Stimulated activated CD8-positive, alpha-beta memory T cell treated with anti-CD3 and anti-CD28 coated beads, Interleukin-4, amount 100 ng/mL, for 1 hour (primary cell): ENCODE data around the gene FIG4.
"Not testable (repeated sequence)": the region's sequence is repeated elsewhere in the genome, so short reads cannot be mapped to it uniquely, and the experiment has no call there.

ENCODE experiments used
- DNase-seq, 2 donors: peaks; one replicate each; pipeline ENCODE4 v3.0.0-alpha.2; 2020; ENCODE audit warnings: low read depth in 2 of 2, low spot score in 1 of 2

The FIG4 gene

DNA sequence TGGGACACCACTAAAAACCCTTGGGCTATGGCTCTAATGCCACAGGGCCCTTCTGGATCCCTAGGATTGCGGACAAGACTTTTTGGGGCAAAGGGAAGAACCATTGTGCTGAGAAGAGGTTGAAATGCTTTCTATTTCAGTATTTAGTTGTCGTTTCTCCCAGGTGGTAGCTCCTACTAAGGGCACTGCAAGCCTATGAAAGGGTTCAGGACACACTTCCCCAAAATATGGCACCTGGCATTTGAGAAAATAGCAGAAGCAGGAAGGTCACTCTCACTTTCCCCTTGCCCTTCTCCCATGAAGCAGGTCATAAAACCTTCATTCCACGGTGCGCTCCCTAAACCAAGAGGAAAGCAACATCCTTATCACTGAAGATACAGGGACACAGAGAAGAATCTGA is 161.6 kb downstream of the FIG4 start:
- DNase-seq: no peak

DNA sequence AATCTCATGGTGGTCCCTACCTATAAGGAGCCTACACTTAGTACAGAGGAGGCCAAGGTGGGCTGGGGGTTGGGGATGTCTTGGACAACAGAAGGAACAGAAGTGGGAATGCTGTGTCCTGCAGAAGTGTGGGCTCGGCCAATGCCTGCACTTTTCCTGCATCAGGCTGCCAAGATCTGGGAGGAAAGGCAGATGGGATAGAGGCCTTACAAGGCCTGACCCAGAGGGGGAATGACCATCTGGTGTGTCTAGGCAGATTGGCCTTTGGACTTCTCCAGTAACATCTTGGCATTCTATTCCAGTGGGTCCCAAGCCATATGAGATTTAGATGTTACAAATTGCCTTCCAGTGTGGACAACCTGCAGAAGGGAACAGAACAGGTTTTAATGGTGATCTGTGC is 162.3 kb downstream of the FIG4 start:
- no peak for DNase-seq

DNA sequence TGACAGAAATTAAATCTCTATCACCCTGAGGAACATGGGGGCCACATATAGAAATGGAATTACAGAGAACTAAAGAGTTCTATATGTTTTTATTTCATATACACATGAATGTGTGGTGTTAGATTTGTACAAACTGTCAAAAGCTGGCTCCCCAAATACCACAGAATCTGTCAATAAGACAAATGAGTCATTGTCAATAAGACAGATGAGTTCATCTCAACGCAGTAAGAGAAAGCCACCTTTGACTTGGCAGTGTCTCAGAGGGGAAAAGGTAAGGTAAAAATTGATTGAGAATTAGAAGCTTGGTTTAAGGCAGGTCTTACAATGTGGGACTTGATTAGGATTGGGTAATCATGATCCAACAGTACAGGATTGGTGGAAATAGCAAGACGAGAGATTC is 162.9 kb downstream of the FIG4 start:
- DNase-seq: no peak

DNA sequence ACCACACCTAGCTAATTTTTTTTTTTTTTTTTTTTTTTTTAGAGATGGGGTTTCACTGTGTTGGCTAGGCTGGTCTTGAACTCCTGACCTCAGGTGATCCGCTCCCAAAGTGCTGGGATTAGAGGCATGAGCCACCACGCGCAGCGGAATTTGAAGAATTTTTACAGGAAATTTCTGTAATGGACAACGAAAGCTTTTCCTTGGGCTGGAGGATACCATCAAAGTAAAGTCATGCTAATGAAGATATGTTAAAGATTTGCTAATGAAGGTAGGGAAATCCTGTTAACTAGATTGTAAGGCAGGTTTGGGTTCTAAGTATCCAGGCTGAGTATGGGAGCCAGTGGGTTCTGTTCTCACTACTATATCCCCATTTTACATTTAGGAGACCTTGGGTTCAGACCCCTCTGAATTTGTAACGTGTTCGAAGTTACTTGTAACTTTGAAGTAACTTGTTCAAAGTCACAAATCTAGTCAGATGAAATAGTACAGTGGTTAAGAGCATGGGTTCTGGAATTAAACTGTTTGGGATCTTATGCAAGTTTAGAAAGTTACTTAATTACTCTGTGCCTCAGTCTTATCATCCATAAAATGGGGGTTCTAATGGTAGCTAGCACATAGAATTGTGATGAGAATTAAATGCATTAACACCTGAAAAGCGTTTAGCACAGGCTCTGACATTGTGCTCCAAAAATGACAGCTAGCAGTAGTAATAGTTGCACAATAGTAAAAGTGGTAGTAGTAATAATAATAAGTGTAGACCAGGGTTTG is 163.6 kb downstream of the FIG4 start:
- DNase-seq: no peak

DNA sequence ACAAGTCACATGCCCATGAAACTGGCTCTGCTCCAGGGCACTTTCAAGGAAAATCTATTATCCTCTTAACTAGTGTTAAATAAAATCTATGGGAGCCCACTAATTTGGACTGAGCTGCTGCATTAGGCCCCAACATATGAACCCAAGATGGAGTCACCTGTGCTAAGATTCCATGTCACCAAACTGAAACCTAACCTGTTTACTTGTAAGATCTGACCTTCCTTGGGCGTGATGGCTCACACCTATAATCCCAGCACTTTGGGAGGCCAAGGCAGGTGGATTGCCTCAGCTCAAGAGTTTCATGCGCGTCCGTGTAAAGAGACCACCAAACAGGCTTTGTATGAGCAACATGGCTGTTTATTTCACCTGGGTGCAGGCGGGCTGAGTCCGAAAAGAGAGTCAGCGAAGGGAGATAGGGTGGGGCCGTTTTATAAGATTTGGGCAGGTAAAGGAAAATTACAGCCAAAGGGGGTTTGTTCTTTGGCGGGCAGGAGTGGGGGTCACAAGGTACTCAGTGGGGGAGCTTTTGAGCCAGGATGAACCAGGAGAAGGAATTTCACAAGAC is 164.5 kb downstream of the FIG4 start:
- not testable (repeated sequence) for DNase-seq

DNA sequence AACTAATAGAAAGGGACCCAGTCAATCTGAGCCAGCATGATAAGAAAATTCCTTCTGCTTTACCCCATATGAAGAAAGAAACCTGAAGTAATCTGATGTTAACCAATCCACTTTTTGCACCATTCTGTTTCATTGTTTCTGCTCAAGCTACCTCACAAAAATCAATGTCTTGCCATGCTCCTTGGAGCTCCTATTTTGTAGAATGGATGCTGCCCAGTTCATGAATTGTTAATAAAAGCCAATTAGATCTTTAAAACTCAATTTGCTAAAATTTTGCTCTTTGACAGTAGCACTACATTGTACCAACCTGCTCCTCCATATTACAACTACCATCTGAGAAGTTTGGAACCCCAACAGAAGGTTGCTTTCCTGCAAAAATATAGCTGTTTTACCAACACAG is 170.8 kb downstream of the FIG4 start:
- no peak for DNase-seq

DNA sequence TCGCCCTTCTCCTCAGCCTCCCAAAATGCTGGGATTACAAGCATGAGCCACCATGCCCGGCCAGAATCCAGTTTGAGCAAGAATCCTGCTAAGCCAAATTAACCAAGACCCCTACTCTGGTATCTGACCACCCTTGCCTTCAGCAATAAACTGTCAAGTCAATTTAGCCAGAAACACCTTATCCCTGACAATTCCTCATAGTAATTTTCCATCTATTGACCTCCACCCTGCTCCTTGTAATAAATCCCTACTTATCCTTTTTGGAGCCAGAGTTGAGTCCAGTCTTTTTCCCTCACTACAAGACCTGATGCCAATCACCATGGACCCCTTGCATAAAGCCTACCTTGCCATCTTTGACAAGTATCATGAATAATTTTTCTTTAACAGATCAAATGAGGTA is 173.0 kb downstream of the FIG4 start:
- DNase-seq: no peak

DNA sequence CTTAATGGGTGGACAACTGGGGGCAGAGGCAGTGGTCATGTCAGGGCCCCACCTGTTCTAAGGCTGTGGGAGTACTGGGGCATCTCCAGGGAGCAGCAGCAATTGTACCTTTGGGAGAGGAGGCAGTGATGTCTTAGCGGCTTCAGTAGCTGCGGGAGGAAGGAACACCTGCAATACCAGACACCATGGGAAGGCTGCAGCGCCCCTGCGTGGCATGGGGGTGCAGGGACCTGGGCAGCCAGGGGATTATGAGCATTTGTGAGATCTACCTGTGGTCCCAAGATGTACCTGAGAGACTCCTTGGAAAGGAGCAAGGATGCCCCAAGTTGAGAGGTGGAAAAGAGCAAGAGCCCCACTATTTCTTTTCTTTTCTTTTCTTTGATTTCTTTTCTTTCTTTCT is 174.9 kb downstream of the FIG4 start:
- DNase-seq: no peak

DNA sequence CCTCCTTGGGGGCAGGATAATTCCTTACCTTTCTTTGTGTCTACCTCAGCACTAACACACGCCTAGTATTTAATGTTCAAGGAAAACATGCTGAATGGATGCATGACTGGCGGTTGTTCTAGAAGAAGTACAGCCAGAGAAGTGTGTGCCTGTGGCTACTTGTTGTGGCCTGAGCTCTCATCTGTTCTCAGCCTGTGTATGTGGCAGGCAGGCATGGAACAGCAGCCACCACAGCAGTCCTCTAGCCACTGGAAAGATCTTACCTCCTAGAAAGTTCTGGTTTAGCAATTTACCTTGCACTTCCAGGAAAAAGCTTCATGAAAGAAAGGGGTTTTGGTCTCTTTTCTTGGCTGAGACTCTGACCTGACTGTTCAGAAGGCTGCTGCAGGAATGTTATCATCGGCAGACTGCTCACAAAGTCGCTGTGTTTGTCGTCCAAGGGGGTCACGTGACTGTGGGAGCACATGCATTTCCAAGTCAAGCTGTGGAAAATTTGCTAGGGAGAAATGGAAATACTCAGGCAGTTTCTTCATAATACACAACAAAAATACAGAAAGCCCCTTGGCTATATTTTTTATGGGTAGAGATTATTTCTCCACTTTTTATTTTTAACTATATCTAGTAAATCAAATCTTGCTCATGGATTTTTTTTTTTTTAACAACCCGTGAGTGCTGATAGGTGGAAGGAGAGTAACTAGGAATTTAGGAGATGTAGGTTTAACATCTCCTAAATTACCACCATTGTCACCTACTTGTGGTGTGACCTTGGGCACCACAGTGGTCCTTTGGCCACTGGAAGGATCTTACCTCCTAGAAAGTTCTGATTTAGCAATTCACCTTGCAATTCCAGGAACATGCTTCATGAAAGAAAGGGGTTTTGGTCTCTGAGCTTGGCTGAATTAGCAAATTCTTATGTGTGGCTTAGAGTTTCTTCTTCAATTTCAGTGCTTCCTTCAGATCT is 176.2 kb downstream of the FIG4 start:
- DNase-seq: no peak

DNA sequence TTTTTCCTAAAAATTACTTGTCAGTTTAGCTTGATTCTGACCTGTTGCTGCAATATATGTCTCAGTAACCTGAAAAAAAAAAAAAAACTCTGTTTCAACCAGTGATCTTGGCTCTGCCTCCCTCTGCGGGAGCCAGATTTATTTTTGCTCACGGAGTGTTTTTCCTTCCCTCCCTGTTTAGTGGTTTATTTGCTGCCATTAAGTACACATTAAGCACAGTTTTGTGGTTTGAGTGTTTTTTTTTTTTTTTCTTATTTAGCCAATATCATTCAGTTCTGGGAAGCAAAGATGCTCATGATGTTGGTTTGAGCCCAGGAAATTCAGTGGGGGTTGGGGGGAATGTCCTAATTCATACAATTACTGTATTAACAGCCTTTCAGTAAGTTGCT is 176.9 kb downstream of the FIG4 start:
- DNase-seq: no peak

DNA sequence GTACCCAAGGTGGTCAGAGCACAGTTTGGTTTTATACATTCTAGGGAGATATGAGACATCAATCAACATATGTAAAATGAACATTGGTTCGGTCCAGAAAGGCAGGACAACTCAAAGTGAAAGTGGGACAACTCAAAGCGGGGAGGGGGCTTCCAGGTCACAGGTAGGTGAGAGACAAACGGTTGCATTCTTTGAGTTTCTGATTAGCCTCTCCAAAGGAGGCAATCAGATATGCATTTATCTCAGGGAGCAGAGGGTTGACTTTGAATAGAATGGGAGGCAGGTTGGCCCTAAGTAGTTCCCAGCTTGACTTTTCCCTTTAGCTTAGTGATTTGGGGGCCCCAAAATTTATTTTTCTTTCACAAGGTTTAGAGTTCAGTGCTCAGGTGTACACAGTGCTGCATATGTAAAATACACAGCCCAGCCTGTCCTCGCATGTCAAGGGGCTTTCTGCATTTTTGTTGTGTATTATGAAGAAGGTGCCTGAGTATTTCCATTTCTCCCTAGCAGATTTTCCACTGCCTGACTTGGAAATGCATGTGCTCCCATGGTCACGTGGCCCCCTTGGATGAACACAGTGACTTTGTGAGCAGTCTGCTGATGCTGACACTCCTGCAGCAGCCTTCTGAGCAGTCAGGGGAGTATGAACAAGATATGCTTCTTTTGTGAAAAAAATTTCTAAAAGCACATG is 178.4 kb downstream of the FIG4 start:
- DNase-seq: not testable (repeated sequence)

DNA sequence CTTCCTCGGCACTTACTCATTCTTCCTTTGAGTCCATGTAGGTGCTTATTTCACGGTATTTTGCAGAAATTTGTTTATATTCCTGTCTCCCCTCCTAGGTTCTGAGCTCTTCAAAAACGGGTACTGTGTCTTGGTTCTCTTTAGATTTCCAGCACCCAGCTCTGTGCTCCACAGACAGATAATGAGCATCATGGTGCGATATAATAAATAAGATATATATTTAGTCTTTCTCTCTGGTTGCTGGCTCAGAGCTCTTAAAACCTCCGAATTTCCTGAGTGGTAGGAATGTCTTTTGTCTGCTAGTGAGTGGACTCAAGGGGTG is 179.0 kb downstream of the FIG4 start:
- no peak for DNase-seq

DNA sequence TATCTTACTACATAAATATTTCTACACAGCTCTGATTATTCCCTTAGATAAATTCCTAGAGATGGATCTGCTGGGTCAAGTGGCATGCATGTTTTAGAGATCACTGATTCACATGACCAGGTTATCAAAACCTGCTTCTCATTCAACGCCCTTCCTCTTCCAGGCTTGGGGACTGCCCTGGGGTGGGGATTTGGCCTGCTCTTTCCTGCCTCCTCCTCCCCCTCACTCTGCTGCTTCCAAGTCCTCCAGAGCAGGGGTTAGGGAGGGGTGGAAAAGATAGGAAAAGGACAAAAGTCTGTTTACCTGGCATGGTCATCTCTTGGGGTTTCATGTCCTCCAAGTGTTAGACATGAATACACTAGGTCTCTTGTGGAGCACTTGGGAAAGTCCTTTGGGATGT is 181.5 kb downstream of the FIG4 start:
- no peak for DNase-seq

DNA sequence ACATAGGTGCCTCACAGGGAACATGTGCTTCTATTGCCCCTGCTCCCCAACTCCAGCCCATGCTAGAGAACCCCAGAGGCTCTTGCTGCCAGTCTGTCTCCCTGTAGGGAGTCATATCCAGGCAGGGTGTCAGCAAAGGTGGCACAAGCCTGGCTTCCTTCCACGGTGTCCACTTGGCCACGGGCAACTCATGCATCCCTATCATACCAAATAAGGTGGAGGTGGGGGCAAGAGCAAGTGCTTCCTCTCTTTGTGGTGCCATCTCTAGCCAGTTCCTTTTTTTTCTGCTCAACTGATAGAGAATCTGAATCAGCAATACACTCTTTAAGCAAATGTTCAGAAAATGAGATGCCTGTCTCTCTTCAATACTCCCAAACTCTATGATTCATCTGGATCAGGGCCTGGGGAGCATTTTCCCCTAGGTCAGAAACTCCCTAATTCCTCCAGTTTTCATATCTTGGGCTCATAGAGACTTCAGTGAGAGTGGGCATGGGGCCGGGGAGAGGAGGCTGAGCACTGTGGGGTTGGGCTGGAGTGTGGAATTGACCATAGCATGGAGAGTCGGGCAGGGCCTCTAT is 182.0 kb downstream of the FIG4 start:
- no peak for DNase-seq

DNA sequence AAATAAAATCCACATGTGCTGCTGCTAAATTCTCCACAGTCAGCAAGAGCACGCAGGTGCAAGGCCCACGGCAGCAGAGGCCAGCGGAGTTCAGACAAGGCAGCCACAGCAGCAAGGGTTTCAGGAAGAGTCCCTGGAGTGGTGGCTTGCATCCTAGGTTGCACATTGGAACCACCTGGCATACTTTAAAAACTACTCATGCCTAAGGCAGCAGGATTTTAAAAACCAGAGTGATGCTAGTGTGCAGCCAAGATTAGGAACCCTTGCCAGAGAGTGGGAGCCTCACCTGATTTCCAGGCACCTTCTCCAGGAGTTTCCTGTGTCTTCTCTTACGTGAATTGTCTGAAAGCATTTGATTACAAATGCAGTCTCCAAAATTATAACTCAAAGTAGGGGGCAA is 183.0 kb downstream of the FIG4 start:
- DNase-seq: no peak

DNA sequence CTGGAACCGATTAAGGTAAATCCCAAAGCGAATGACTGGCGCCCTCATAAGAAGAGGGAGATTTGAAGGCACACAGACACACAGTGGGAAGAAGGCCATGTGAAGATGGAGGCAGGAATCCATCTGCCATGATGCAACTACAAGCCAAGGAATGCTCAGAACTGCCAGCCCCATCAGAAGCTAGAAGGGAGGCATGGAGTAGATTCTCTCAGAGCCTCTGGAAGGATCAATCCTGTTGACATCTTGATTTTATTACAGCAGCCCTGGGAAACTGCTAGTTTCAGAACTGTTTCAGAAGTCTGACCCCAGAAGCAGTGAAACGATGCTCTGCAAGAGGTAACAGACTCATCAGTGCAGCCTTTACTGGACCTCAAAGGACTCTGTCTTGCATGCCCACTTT is 183.5 kb downstream of the FIG4 start:
- no peak for DNase-seq
